ENCODE measurements around the gene TIMM17A. TPM values are rescaled to one million over a fixed set of nuclear protein-coding genes. Genes with fewer than 3 reads are reported as not detected.
A peak's percentile ranks its signal among the peaks of the same experiment; 100 is the strongest.

Gene TIMM17A
- total RNA-seq, 4 donors from 2014 or later = 37.8 to 40.9 (median 38.5) TPM

GRCh38 chr1:202005958-202006357 is 50.7 kb downstream of the TIMM17A start:
- Histone ChIP-seq H3K9me3 (no peaks in the 10 kb centered on the region), H3K27ac (no peak overlapping the region), H3K36me3 (peaks cover 0 to 72% of the 10 kb centered on the region in 2 donors), H3K27me3 (no peaks in the 10 kb centered on the region), H3K4me1 (peaks cover 0 to 6% (median 0%) of the 10 kb centered on the region in 3 donors), H3K4me3 (no peak overlapping the region)
- WGBS, 2 donors (ENCODE audit: low coverage in 1 of 2) = 56 to 61% methylated on average over 2 of the region's 2 CpGs
- TF ChIP-seq, protein P1, sequence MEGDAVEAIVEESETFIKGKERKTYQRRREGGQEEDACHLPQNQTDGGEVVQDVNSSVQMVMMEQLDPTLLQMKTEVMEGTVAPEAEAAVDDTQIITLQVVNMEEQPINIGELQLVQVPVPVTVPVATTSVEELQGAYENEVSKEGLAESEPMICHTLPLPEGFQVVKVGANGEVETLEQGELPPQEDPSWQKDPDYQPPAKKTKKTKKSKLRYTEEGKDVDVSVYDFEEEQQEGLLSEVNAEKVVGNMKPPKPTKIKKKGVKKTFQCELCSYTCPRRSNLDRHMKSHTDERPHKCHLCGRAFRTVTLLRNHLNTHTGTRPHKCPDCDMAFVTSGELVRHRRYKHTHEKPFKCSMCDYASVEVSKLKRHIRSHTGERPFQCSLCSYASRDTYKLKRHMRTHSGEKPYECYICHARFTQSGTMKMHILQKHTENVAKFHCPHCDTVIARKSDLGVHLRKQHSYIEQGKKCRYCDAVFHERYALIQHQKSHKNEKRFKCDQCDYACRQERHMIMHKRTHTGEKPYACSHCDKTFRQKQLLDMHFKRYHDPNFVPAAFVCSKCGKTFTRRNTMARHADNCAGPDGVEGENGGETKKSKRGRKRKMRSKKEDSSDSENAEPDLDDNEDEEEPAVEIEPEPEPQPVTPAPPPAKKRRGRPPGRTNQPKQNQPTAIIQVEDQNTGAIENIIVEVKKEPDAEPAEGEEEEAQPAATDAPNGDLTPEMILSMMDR (IDR thresholded peaks at IDR 0.05) = peak in 3 of 4 experiments; percentile 39 to 56 (median 41)
- TF ChIP-seq EP300 (IDR thresholded peaks at IDR 0.05) = no peak
- ATAC-seq = no peak

DNA sequence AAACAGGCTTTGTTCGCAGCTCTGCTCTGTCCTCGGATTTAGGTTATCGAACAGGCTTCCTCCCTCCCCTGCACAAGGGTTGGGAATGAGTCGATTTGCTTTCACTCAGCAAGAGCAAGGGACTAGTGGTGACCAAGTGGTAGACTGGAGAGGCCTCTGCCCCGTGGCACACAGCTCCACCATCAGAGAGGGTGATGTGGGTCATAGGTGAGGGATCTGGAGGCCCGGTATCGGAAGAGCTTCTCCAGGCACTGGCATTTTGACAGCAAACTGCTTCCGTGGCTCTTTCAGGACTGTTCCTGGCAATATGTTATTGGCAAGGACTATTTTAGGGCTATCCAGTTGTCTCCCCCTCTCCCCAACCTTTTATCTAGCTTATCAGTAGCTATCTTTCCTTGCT is 52.0 kb downstream of the TIMM17A start:
- TF ChIP-seq POLR2AphosphoS5 (IDR thresholded peaks at IDR 0.05) = no peak
- H3K4me3 ChIP-seq = no peak overlapping the region
- H3K4me1 ChIP-seq = peaks cover 0 to 6% (median 0%) of the 10 kb centered on the region in 3 donors
- no peaks in the 10 kb centered on the region for H3K27me3 ChIP-seq
- WGBS, 2 donors (ENCODE audit: low coverage in 1 of 2) = 65 to 95% methylated on average over 3 to 8 of the region's 8 CpGs
- no peak for ATAC-seq
- peaks cover 0 to 58% of the 10 kb centered on the region in 2 donors for H3K36me3 ChIP-seq
- H3K9me3 ChIP-seq = no peaks in the 10 kb centered on the region
- H3K27ac ChIP-seq = no peak overlapping the region

- 40% methylated on average over 2 of the region's 11 CpGs; no CpG with 5 or more reads in 1 of the 2 donors for WGBS, 2 donors (ENCODE audit: low coverage in 1 of 2)
- no peak overlapping the region for H3K4me3 ChIP-seq
- TF ChIP-seq, protein P1 (IDR thresholded peaks at IDR 0.05) = no peak
- TF ChIP-seq POLR2AphosphoS5 (IDR thresholded peaks at IDR 0.05) = no peak
- no peak for TF ChIP-seq POLR2A (IDR thresholded peaks at IDR 0.05)
- no peak for TF ChIP-seq EP300 (IDR thresholded peaks at IDR 0.05)
- no peaks in the 10 kb centered on the region for H3K9me3 ChIP-seq
- H3K27ac ChIP-seq = no peak overlapping the region
- H3K27me3 ChIP-seq = no peaks in the 10 kb centered on the region
- peaks cover 0 to 52% of the 10 kb centered on the region in 2 donors for H3K36me3 ChIP-seq
- ATAC-seq = no peak
- peaks cover 0 to 6% (median 0%) of the 10 kb centered on the region in 3 donors for H3K4me1 ChIP-seq
Measured at GRCh38 chr1:202007805-202008489, 52.6 kb downstream of the TIMM17A start.

DNA sequence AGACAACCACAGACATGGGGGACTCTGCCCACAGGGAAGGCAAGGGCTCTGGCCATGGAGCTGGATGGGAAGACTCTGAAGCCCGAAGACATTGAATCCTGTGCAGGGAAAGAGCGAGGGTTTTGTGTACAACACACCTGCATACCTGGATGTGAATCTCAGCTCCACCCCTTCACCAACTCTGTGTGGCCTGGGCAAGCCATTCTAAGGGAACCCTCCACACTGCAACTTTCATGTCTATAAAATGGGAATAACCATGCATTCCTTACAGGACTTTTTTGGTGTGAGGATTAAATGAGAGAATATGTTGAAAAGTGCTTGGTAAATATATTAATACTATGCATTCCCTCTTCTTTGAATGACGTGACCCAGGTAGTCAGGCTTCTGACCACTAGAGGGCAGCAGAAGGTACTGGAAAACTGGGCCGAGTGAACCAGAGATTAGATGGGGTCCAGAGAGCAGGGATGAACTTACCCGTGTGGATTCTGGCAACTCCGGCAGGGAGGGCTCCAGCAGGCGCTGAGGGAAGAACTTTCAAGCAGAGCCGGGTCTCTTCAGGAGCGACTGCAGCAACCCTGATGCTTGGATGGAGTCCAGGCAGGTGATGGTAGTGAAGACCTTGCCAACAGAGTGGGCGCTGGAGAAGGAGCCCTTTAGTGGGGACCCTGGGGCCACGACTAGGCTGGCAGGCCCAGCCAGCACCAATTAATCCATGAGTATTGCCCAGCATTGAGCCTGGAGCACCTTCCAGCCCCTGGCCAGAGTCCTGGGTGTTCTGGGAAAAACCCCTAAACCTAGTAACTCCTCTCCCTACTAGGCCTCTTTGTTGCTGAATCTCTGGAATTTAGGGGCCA is 54.2 kb downstream of the TIMM17A start:
- Histone ChIP-seq H3K36me3 (peaks cover 0 to 43% of the 10 kb centered on the region in 2 donors), H3K4me3 (no peak overlapping the region), H3K4me1 (peaks cover 0 to 6% (median 0%) of the 10 kb centered on the region in 3 donors), H3K9me3 (no peaks in the 10 kb centered on the region), H3K27ac (no peak overlapping the region), H3K27me3 (no peaks in the 10 kb centered on the region)
- WGBS, 2 donors (ENCODE audit: low coverage in 1 of 2) = 8% methylated on average over 8 of the region's 11 CpGs; no CpG with 5 or more reads in 1 of the 2 donors
- TF ChIP-seq POLR2A (IDR thresholded peaks at IDR 0.05) = no peak
- TF ChIP-seq, protein P1 (IDR thresholded peaks at IDR 0.05) = peak in 3 of 4 experiments; percentile 84 to 86 (median 84)
- no peak for TF ChIP-seq POLR2AphosphoS5 (IDR thresholded peaks at IDR 0.05)
- peak; percentile 67 for ATAC-seq

GRCh38 chr1:202010180-202011015 is 55.1 kb downstream of the TIMM17A start, which contains the start of gene ELF3:
TSS of gene ELF3 (plus strand) at chr1:202010587. CDS start at chr1:202011137, 550 bp downstream.
- TF ChIP-seq EP300 (IDR thresholded peaks at IDR 0.05) (no peak), POLR2AphosphoS5 (IDR thresholded peaks at IDR 0.05) (no peak), POLR2A (IDR thresholded peaks at IDR 0.05) (no peak)
- TF ChIP-seq, protein P1 (IDR thresholded peaks at IDR 0.05) = no peak
- Histone ChIP-seq H3K36me3 (peaks cover 0 to 34% of the 10 kb centered on the region in 2 donors), H3K4me3 (no peak within 1 kb of the TSS), H3K4me1 (peaks cover 0 to 6% (median 0%) of the 10 kb centered on the region in 3 donors), H3K27ac (no peak within 1 kb of the TSS), H3K9me3 (no peaks in the 10 kb centered on the region), H3K27me3 (no peaks in the 10 kb centered on the region)
- ATAC-seq = no peak
- WGBS, 2 donors (ENCODE audit: low coverage in 1 of 2) = 95% methylated on average over 10 of the region's 24 CpGs; no CpG with 5 or more reads in 1 of the 2 donors
